WTC11 (cell line): ENCODE results near the gene FAT2. TPM values are rescaled to one million over a fixed set of nuclear protein-coding genes. Genes with fewer than 3 reads are reported as not detected.

Experiments
- ATAC-seq: fragments of 200-7000 bp; cut with Tn5 transposase; 2 replicates; pipeline ENCODE4 v1.10.0; 2021; ENCODE audit warnings: mild to moderate bottlenecking, moderate library complexity
- Bru-seq: library from RNA; stranded (reverse); fragments of 400-500 nt; gene quantifications from one replicate; lab custom pipeline; 2021; lab: Mats Ljungman, UMichigan
- CTCF ChIA-PET: fragments of 300-600 bp; sonication (Branson Sonifier 250); formaldehyde crosslinking; loops from one replicate; lab custom pipeline; 2021; ENCODE audit warnings: antibody characterized with exemption; lab: Charles Lee
- POLR2A ChIA-PET: fragments of 350-600 bp; sonication (Branson Sonifier 250); formaldehyde crosslinking; loops from one replicate; lab custom pipeline; 2021; ENCODE audit warnings: antibody characterized with exemption; lab: Charles Lee
- DNase-seq: peaks from one replicate; pipeline ENCODE4 v3.0.0; 2021; ENCODE audit warnings: low spot score
- H3K27ac Mint-ChIP-seq: 2 replicates; pipeline ENCODE4 v1.8.0; 2021; ENCODE audit warnings: mixed read lengths
- H3K27me3 Mint-ChIP-seq: 2 replicates; pipeline ENCODE4 v1.8.0; 2021; ENCODE audit warnings: low read depth, mild to moderate bottlenecking, moderate library complexity, mixed read lengths
- H3K36me3 Mint-ChIP-seq: 2 replicates; pipeline ENCODE4 v1.8.0; 2021; ENCODE audit warnings: mixed read lengths
- H3K4me1 Mint-ChIP-seq: 2 replicates; pipeline ENCODE4 v1.8.0; 2022; ENCODE audit warnings: mixed read lengths
- H3K4me3 Mint-ChIP-seq: 2 replicates; pipeline ENCODE4 v1.8.0; 2021; ENCODE audit warnings: mild to moderate bottlenecking, moderate library complexity, mixed read lengths
- H3K9me3 Mint-ChIP-seq: 2 replicates; pipeline ENCODE4 v1.8.0; 2021; ENCODE audit warnings: mixed read lengths
- AR ChIP-seq: fragments of 250-450 bp; sonication (Bioruptor Pico); IDR thresholded peaks from 2 replicates; pipeline ENCODE4 v1.9.0; 2021; ENCODE audit warnings: mild to moderate bottlenecking
- ATF6 ChIP-seq: sonication (generic); formaldehyde crosslinking; IDR thresholded peaks from 2 replicates; pipeline ENCODE4 v1.8.1; 2023; ENCODE audit warnings: mild to moderate bottlenecking, missing genetic modification reagents
- CTCF ChIP-seq: fragments of 200-600 bp; IDR thresholded peaks from 2 replicates; pipeline ENCODE4 v1.8.0; 2022; ENCODE audit warnings: antibody characterized with exemption
- HMGA2 ChIP-seq: fragments of 250-450 bp; sonication (Bioruptor Pico); IDR thresholded peaks from 2 replicates; pipeline ENCODE4 v1.4.0; 2021; ENCODE audit warnings: mild to moderate bottlenecking, moderate library complexity
- JAZF1 ChIP-seq: fragments of 250-450 bp; sonication (Bioruptor Pico); IDR thresholded peaks from 2 replicates; pipeline ENCODE4 v1.9.0; 2021; ENCODE audit warnings: moderate library complexity, mild to moderate bottlenecking, inconsistent platforms
- JUN ChIP-seq: sonication (generic); formaldehyde crosslinking; IDR thresholded peaks from 2 replicates; pipeline ENCODE4 v1.8.0; 2023; ENCODE audit warnings: mild to moderate bottlenecking, missing genetic modification reagents
- MYBL2 ChIP-seq: sonication (generic); formaldehyde crosslinking; IDR thresholded peaks from 2 replicates; pipeline ENCODE4 v1.8.1; 2023; ENCODE audit warnings: mild to moderate bottlenecking, moderate library complexity, missing genetic modification reagents
- NFATC4 ChIP-seq: fragments of 250-450 bp; sonication (Bioruptor Pico); IDR thresholded peaks from 2 replicates; pipeline ENCODE4 v1.9.0; 2021; ENCODE audit warnings: mild to moderate bottlenecking
- NFE2L1 ChIP-seq: sonication (generic); formaldehyde crosslinking; IDR thresholded peaks from 2 replicates; pipeline ENCODE4 v1.8.1; 2023; ENCODE audit warnings: missing genetic modification reagents
- TEAD1 ChIP-seq: sonication (generic); formaldehyde crosslinking; IDR thresholded peaks from 2 replicates; pipeline ENCODE4 v1.8.0; 2022; ENCODE audit warnings: mild to moderate bottlenecking, missing genetic modification reagents
- TP53 ChIP-seq: sonication (generic); formaldehyde crosslinking; IDR thresholded peaks from 2 replicates; pipeline ENCODE4 v1.8.1; 2023; ENCODE audit warnings: mild to moderate bottlenecking, missing genetic modification reagents
- USF1 ChIP-seq: sonication (generic); formaldehyde crosslinking; IDR thresholded peaks from 2 replicates; pipeline ENCODE4 v1.8.0; 2022; ENCODE audit warnings: mild to moderate bottlenecking, missing genetic modification reagents
- USF2 ChIP-seq: sonication (generic); formaldehyde crosslinking; IDR thresholded peaks from 2 replicates; pipeline ENCODE4 v1.8.1; 2023; ENCODE audit warnings: mild to moderate bottlenecking, missing genetic modification reagents, moderate library complexity
- ZNF281 ChIP-seq: sonication (generic); formaldehyde crosslinking; IDR thresholded peaks from 2 replicates; pipeline ENCODE4 v1.8.0; 2023; ENCODE audit warnings: mild to moderate bottlenecking, missing genetic modification reagents
- ZNF396 ChIP-seq: fragments of 250-450 bp; sonication (Bioruptor Pico); IDR thresholded peaks from 2 replicates; pipeline ENCODE4 v1.8.0; 2021; ENCODE audit warnings: mild to moderate bottlenecking, moderate library complexity, borderline replicate concordance
- long read RNA-seq, 3 experiments: library from RNA in 1 of 3; library from capped mRNA in 1 of 3; library from polyadenylated mRNA in 1 of 3; unstranded in 2 of 3; stranded (forward) in 1 of 3; transcript quantifications; one replicate each; pipeline ENCODE4 v2.0.0, GENCODE V29; 2021
- total RNA-seq: library from RNA; stranded (reverse); gene quantifications from 3 replicates; pipeline ENCODE4 v1.2.3, GENCODE V29; 2021

The FAT2 gene
- total RNA-seq (0.14 to 0.26 TPM (median 0.16 TPM) in 3 replicates), Bru-seq, nascent RNA (percentile 10 among the genes with signal in this experiment)
- long read RNA-seq, experiment 1, partial matches to known transcripts = 1 of 1 reads
- long read RNA-seq, experiment 1, other reads (novel, unspliced or antisense) = 0 of 1 reads
- long read RNA-seq, experiment 2 = 0 reads
- long read RNA-seq, experiment 3 = 0 reads

- Mint-ChIP-seq H3K9me3 (no peaks in the 10 kb centered on the region), H3K4me1 (peaks cover 24% of the 10 kb centered on the region), H3K4me3 (peak within 1 kb of the TSS; percentile 43), H3K27me3 (peaks cover 7% of the 10 kb centered on the region), H3K36me3 (no peaks in the 10 kb centered on the region), H3K27ac (no peak within 1 kb of the TSS)
- DNase-seq (peak; percentile 52), ATAC-seq (peak; percentile 94)
- TF ChIP-seq TP53 (CRISPR knock-in tag) (no peak), HMGA2 (CRISPR knock-in tag) (no peak), NFATC4 (no peak), ZNF281 (CRISPR knock-in tag) (no peak), CTCF (no peak), ATF6 (CRISPR knock-in tag) (no peak), USF2 (CRISPR knock-in tag) (no peak), AR (CRISPR knock-in tag) (no peak)
- ChIA-PET CTCF (interaction anchor here (2.2 kb wide), 1 partner anchor 61 kb away, joined by 9 read pairs; no protein-coding TSS in a partner anchor), POLR2A (no interaction called here)
These were observed at the start of gene FAT2 for GRCh38 chr5:151591144-151591819. Gene FAT2, minus strand, starts transcription at chr5:151591331. Its CDS starts 22,400 bp downstream, at chr5:151568931.

GRCh38 chr5:151638619-151639018 is 47.5 kb upstream of the FAT2 start:
- Mint-ChIP-seq H3K4me3 (no peak overlapping the region), H3K4me1 (0 out of 2 replicates have a peak, but pooled peaks cover 2% of the 10 kb centered on the region), H3K36me3 (no peaks in the 10 kb centered on the region), H3K27me3 (peaks cover 34% of the 10 kb centered on the region), H3K27ac (no peak overlapping the region), H3K9me3 (no peaks in the 10 kb centered on the region)
- CTCF ChIA-PET = interaction anchor here (1.3 to 3.6 kb wide), 3 partner anchors 13 to 103 kb away, joined by 3 to 22 read pairs (median 8); no protein-coding TSS in a partner anchor
- no peak for DNase-seq
- ATAC-seq = no peak
- POLR2A ChIA-PET = no interaction called here
- TF ChIP-seq NFE2L1 (CRISPR knock-in tag) (no peak), TEAD1 (CRISPR knock-in tag) (no peak), JAZF1 (CRISPR knock-in tag) (no peak), ZNF281 (CRISPR knock-in tag) (no peak), ZNF396 (no peak), MYBL2 (CRISPR knock-in tag) (no peak), USF1 (CRISPR knock-in tag) (no peak), JUN (CRISPR knock-in tag) (no peak)
